Stimulated activated memory B cell treated with anti-CD40 and anti-IgM and Interleukin-4, amounts not matched to agents 10 μg/mL and 1 μg/mL and 100 μg/mL, for 72 hours (primary cell): ENCODE data around the gene INPP5B.
"Not testable (repeated sequence)": the region's sequence is repeated elsewhere in the genome, so short reads cannot be mapped to it uniquely, and the experiment has no call there.

Experiments
- ATAC-seq: fragments of 150-1000 bp; cut with Tn5 transposase; 2 replicates; pipeline ENCODE4 v1.10.0; 2021
- H3K27ac Mint-ChIP-seq: one replicate; pipeline ENCODE4 v1.8.0; 2022; ENCODE audit warnings: mild to moderate bottlenecking, mixed read lengths
- H3K27me3 Mint-ChIP-seq: one replicate; pipeline ENCODE4 v1.8.0; 2022; ENCODE audit warnings: mixed read lengths
- H3K36me3 Mint-ChIP-seq: one replicate; pipeline ENCODE4 v1.8.0; 2022; ENCODE audit warnings: mixed read lengths
- H3K4me1 Mint-ChIP-seq: one replicate; pipeline ENCODE4 v1.8.0; 2022; ENCODE audit warnings: mixed read lengths
- H3K4me3 Mint-ChIP-seq: one replicate; pipeline ENCODE4 v1.8.0; 2022; ENCODE audit warnings: mild to moderate bottlenecking, moderate library complexity, mixed read lengths
- H3K9me3 Mint-ChIP-seq: one replicate; pipeline ENCODE4 v1.8.0; 2022; ENCODE audit warnings: mixed read lengths

INPP5B gene

DNA sequence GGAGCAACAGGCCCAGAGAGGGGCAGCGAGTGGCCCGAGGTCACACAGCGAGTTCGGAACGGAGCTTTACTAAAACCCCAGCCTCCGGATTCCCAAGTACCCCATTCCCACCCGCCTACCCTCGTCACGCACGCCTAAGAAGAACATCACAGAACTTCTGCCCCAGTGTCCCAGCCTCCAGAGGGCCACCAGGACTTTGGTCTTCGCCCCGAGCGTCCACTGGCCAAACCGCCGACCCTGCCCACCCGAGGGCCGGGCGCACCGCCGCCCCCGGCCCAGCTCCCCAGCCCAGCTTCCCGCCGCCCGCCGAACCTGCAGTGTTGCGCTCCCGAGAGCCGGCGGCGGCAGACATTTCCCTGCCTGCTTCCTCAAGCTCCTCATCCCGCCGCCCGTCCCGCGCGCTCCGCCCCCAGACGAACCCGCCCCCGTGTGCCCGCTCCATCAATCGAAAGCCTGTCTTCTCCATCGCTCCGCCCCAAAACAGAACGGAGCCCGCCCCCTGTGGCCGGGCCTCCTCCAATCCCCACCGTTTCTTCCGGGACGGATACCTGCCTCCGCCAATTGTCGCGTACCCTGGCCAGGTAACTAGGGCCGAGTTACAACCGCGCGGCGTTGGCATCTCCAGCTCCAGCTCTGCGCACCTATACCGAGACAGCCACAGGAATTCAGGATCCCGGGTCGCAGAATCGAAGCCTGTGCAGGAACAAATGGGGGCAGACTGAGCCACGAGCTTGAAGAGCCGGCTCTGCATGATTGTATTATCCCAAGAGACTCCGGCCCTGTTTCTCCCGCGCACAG lies 15.3 kb downstream of the INPP5B start:
- peak; percentile 99 for ATAC-seq
- H3K4me3 Mint-ChIP-seq = peak overlapping the region; percentile 95
- H3K4me1 Mint-ChIP-seq = peaks cover 44% of the 10 kb centered on the region
- H3K27ac Mint-ChIP-seq = peak overlapping the region; percentile 85
- H3K9me3 Mint-ChIP-seq = no peaks in the 10 kb centered on the region
- no peaks in the 10 kb centered on the region for H3K27me3 Mint-ChIP-seq
- H3K36me3 Mint-ChIP-seq = peaks cover 31% of the 10 kb centered on the region

- Mint-ChIP-seq H3K36me3 (peaks cover 28% of the 10 kb centered on the region), H3K4me1 (peaks cover 49% of the 10 kb centered on the region), H3K4me3 (peak overlapping the region; percentile 95), H3K27me3 (no peaks in the 10 kb centered on the region), H3K27ac (peak overlapping the region; percentile 85), H3K9me3 (no peaks in the 10 kb centered on the region)
- peak; percentile 42 for ATAC-seq
Measured at GRCh38 chr1:37931102-37931360, 15.8 kb downstream of the INPP5B start.

DNA sequence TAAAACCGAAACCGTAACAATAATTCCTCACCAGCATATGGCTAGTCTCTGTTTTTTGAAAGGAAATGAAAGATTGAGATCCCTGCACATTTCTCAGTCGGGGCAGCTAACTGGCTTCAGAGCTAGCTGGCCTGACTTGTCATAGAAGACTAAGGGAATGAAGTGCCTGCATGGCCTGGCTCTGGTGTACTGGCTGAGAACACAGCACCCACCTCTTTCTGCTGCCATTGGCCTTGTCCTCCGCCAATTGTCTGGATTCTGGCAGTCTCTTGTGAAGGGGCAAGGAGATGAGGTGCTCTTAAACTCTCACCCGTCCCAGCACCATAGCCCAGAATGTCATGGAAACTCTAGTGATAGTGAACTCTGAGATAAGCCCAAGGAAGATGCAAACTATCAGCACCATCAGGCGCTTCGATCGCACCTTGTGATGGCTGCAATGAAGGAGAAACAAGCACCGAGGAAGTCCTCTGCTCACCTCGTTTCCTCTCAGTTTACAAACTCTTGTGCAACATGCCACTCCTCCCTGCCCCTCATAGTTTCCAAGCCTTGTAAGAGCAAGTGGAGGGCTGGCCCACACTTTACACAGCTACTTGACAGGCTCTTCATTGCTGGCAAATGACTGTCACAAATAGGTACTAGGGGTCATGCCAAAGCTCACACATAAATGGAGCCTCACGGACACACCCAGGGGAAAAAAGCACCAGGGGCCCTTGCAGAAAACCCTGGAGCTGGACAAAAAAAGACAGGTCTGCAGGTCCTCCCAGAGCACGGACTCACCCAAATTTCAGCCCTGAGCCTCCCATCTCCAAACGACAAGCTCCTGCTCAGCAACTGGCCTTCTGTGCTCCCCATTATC lies 16.4 kb downstream of the INPP5B start:
- peak overlapping the region; percentile 85 for H3K27ac Mint-ChIP-seq
- peak; percentile 56 for ATAC-seq
- H3K9me3 Mint-ChIP-seq = no peaks in the 10 kb centered on the region
- peak overlapping the region; percentile 95 for H3K4me3 Mint-ChIP-seq
- H3K4me1 Mint-ChIP-seq = peaks cover 54% of the 10 kb centered on the region
- H3K36me3 Mint-ChIP-seq = peaks cover 22% of the 10 kb centered on the region
- H3K27me3 Mint-ChIP-seq = no peaks in the 10 kb centered on the region

GRCh38 chr1:37926038-37926924 lies 20.6 kb downstream of the INPP5B start:
- Mint-ChIP-seq H3K27ac (peak overlapping the region; percentile 88), H3K27me3 (no peaks in the 10 kb centered on the region), H3K9me3 (no peaks in the 10 kb centered on the region), H3K4me1 (peaks cover 72% of the 10 kb centered on the region), H3K4me3 (peak overlapping the region; percentile 71), H3K36me3 (peaks cover 25% of the 10 kb centered on the region)
- ATAC-seq = peak; percentile 59

DNA sequence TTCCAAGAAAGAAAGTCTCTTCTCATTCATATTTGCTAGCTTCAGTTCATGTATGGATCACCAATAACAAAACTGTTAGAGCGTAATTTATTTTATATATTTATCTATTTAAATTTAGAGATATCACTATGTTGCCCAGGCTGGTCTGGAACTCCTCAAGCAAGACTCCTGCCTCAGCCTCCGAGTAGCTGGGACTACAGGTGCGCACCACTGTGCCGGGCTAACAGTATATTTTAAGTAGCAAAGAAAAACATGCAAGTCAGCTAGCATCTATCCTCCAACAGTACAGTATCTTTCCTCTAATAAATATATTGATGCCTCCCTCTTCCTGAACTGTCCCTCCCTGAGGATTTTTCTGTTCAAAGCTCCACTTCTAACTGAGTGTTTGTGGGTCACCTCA lies 21.5 kb downstream of the INPP5B start:
- no peak for ATAC-seq
- Mint-ChIP-seq H3K4me3 (peak overlapping the region; percentile 71), H3K27me3 (no peaks in the 10 kb centered on the region)

DNA sequence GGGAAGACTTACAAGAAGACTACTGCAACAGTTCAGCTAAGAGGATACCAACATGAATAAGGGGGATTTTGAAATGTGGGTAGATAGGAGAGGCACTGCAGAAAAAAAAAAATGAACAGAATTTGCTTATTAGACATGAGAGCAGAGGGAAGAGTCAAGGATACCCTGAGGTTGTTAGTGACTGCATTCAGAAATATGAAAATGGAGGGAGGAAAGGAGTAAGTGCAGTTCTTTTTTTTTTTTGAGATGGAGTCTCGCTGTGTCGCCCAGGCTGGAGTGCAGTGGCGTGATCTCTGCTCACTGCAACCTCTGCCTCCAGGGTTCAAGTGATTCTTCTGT lies 23.3 kb downstream of the INPP5B start:
- Mint-ChIP-seq H3K36me3 (peaks cover 43% of the 10 kb centered on the region), H3K4me1 (peaks cover 76% of the 10 kb centered on the region), H3K9me3 (no peaks in the 10 kb centered on the region), H3K27ac (peak overlapping the region; percentile 88), H3K4me3 (peak overlapping the region; percentile 50), H3K27me3 (no peaks in the 10 kb centered on the region)
- ATAC-seq = no peak

More for the DNA sequence above, 21.5 kb downstream of the INPP5B start:
- peaks cover 30% of the 10 kb centered on the region for H3K36me3 Mint-ChIP-seq
- H3K27ac Mint-ChIP-seq = peak overlapping the region; percentile 88
- no peaks in the 10 kb centered on the region for H3K9me3 Mint-ChIP-seq
- peaks cover 68% of the 10 kb centered on the region for H3K4me1 Mint-ChIP-seq

GRCh38 chr1:37922767-37923550 lies 23.9 kb downstream of the INPP5B start:
- peak overlapping the region; percentile 88 for H3K27ac Mint-ChIP-seq
- H3K4me1 Mint-ChIP-seq = peaks cover 76% of the 10 kb centered on the region
- peak overlapping the region; percentile 50 for H3K4me3 Mint-ChIP-seq
- no peaks in the 10 kb centered on the region for H3K27me3 Mint-ChIP-seq
- no peaks in the 10 kb centered on the region for H3K9me3 Mint-ChIP-seq
- ATAC-seq = peak; percentile 97
- peaks cover 46% of the 10 kb centered on the region for H3K36me3 Mint-ChIP-seq

- Mint-ChIP-seq H3K9me3 (no peaks in the 10 kb centered on the region), H3K4me1 (peaks cover 48% of the 10 kb centered on the region), H3K36me3 (peaks cover 39% of the 10 kb centered on the region), H3K27me3 (no peaks in the 10 kb centered on the region), H3K4me3 (no peak overlapping the region), H3K27ac (peak overlapping the region; percentile 28)
- ATAC-seq = no peak
Measured at GRCh38 chr1:37919277-37919676, 27.6 kb downstream of the INPP5B start.

DNA sequence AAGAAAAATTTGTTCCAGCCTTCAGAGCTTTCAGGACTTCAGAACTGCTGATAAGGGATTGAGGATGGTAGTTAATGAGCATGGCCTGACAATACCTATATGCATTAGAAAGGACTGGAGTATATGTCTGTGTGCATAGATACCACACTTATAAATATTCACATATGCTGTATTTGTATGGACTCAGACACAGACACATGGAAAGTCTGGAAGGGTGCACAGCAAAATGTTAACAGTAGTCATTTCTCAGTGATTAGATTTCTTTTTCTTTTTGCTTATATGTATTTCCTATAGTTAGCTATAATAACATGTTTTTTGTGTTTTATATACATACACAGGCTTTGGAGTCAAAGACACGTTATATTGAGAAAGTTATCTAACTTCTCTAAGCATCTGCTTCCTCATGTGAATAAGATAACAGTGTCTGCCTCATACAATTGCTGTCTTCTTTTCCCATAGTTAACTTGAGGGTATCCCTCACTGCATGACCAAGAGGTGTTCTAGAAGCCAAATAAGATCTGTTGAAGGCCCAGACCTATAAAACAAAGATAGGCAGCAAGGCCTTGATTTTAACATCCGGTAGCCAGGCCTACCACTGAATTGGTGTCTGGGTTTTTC lies 31.3 kb downstream of the INPP5B start:
- H3K27ac Mint-ChIP-seq = no peak overlapping the region
- ATAC-seq = no peak
- no peaks in the 10 kb centered on the region for H3K9me3 Mint-ChIP-seq
- no peak overlapping the region for H3K4me3 Mint-ChIP-seq
- H3K36me3 Mint-ChIP-seq = peaks cover 23% of the 10 kb centered on the region
- no peaks in the 10 kb centered on the region for H3K27me3 Mint-ChIP-seq
- peaks cover 26% of the 10 kb centered on the region for H3K4me1 Mint-ChIP-seq

GRCh38 chr1:37914719-37915475 lies 32.0 kb downstream of the INPP5B start:
- peaks cover 19% of the 10 kb centered on the region for H3K4me1 Mint-ChIP-seq
- no peak overlapping the region for H3K27ac Mint-ChIP-seq
- H3K27me3 Mint-ChIP-seq = no peaks in the 10 kb centered on the region
- H3K4me3 Mint-ChIP-seq = no peak overlapping the region
- no peak for ATAC-seq
- H3K36me3 Mint-ChIP-seq = peaks cover 17% of the 10 kb centered on the region
- no peaks in the 10 kb centered on the region for H3K9me3 Mint-ChIP-seq

DNA sequence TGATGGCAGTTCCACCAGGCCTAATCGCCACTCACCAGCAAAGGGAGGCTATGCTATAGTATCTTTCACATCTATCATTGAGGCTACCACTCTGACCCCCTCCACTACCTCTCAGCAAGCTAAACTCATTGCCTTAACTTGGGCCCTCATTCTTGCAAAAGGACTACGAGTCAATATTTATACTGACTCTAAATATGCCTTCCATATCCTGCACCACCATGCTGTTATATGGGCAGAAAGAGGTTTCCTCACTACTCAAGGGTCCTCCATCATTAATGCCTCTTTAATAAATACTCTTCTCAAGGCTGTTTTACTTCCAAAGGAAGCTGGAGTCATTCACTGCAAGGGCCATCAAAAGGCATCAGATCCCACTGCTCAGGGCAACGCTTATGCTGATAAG lies 35.4 kb downstream of the INPP5B start:
- not testable (repeated sequence) for H3K27ac Mint-ChIP-seq, H3K27me3 Mint-ChIP-seq, ATAC-seq, H3K36me3 Mint-ChIP-seq, H3K4me3 Mint-ChIP-seq
- peaks cover 11% of the 10 kb centered on the region for H3K9me3 Mint-ChIP-seq
- peaks cover 21% of the 10 kb centered on the region for H3K4me1 Mint-ChIP-seq

DNA sequence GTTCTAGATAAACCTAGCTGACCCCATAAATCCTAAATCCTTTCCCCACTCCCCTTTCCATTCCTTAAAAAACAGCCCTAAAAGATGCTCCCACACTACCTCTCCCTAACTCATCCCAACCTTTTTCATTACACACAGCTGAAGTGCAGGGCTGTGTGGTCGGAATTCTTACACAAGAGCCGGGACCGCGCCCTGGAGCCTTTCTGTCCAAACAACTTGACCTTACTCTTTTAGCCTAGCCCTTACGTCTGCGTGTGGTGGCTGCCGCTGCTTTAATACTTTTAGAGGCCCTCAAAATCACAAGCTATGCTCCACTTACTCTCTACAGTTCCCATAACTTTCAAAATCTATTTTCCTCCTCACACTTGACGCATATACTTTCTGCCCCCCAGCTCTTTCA lies 36.0 kb downstream of the INPP5B start:
- H3K4me3 Mint-ChIP-seq = not testable (repeated sequence)

DNA sequence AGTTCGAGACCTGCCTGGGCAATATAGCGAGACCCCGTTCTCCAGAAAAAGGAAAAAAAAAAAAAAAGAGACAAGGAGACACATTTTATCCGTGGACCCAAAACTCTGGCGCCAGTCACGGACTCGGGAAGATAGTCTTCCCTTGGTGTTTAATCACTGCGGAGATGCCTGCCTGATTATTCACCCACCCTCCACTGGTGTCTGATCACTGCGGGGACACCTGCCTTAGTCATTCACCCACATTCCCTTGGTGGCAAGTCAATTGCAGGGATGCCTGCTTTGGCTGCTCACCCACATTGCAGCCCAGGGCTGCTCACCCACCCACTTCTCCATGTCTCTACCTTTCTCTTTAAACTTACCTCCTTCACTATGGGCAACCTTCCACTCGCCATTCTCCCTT lies 38.3 kb downstream of the INPP5B start:
- H3K36me3 Mint-ChIP-seq, ATAC-seq, H3K4me3 Mint-ChIP-seq, H3K27me3 Mint-ChIP-seq: not testable (repeated sequence)
- H3K27ac Mint-ChIP-seq = peak overlapping the region; percentile 5
- peaks cover 21% of the 10 kb centered on the region for H3K4me1 Mint-ChIP-seq
- H3K9me3 Mint-ChIP-seq = peaks cover 11% of the 10 kb centered on the region

More for the DNA sequence above, 36.0 kb downstream of the INPP5B start:
- not testable (repeated sequence) for H3K27ac Mint-ChIP-seq, H3K36me3 Mint-ChIP-seq, H3K27me3 Mint-ChIP-seq, ATAC-seq
- Mint-ChIP-seq H3K4me1 (peaks cover 21% of the 10 kb centered on the region), H3K9me3 (peaks cover 11% of the 10 kb centered on the region)
